Measurements from ENCODE around the gene MPZL1.

- TF ChIP-seq, protein P1, sequence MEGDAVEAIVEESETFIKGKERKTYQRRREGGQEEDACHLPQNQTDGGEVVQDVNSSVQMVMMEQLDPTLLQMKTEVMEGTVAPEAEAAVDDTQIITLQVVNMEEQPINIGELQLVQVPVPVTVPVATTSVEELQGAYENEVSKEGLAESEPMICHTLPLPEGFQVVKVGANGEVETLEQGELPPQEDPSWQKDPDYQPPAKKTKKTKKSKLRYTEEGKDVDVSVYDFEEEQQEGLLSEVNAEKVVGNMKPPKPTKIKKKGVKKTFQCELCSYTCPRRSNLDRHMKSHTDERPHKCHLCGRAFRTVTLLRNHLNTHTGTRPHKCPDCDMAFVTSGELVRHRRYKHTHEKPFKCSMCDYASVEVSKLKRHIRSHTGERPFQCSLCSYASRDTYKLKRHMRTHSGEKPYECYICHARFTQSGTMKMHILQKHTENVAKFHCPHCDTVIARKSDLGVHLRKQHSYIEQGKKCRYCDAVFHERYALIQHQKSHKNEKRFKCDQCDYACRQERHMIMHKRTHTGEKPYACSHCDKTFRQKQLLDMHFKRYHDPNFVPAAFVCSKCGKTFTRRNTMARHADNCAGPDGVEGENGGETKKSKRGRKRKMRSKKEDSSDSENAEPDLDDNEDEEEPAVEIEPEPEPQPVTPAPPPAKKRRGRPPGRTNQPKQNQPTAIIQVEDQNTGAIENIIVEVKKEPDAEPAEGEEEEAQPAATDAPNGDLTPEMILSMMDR (IDR thresholded peaks at IDR 0.05): no peak
- no peak for TF ChIP-seq POLR2A (IDR thresholded peaks at IDR 0.05)
Observed at GRCh38 chr1:167674156-167674555, 47.6 kb upstream of the MPZL1 start.
